GM12865 (cell line): Measurements from ENCODE around the gene UNC13A.

Experiments used
- DNase-seq: peaks from one replicate; pipeline ENCODE4 v3.0.0; 2010; ENCODE audit warnings: low read depth
- H3K4me3 ChIP-seq: 2 replicates; pipeline ENCODE4 v1.5.1; 2011; ENCODE audit warnings: mild to moderate bottlenecking, low read depth, low read length, control low read depth
- TF ChIP-seq, protein P1 (sequence below): IDR thresholded peaks from 2 replicates; pipeline ENCODE4 v1.5.1; 2011; ENCODE audit warnings: low read length, control low read depth, low read depth, inconsistent platforms; ENCODE audit not compliant: insufficient read depth; ENCODE audit errors: missing control alignments

Gene UNC13A

DNA sequence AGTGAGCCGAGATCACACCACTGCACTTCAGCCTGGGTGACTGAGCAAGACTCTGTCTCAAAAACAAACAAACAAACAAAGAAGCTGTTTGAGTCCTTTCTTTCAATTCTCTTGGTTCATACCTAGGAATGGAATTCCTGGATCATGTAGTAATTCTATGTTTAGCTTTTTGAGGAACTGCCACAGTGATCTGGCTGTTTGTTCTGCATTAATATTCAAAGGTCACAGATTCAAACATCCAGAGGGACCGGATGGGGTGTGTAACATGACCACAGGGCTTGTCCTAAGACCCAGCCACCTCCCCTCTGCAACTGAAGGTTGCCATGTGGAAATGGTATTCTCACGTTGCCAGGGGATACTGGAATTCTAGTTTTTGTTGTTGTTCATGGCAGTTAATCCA, 122.5 kb downstream of the UNC13A start:
- H3K4me3 ChIP-seq, result no peak overlapping the region
- TF ChIP-seq, protein P1, sequence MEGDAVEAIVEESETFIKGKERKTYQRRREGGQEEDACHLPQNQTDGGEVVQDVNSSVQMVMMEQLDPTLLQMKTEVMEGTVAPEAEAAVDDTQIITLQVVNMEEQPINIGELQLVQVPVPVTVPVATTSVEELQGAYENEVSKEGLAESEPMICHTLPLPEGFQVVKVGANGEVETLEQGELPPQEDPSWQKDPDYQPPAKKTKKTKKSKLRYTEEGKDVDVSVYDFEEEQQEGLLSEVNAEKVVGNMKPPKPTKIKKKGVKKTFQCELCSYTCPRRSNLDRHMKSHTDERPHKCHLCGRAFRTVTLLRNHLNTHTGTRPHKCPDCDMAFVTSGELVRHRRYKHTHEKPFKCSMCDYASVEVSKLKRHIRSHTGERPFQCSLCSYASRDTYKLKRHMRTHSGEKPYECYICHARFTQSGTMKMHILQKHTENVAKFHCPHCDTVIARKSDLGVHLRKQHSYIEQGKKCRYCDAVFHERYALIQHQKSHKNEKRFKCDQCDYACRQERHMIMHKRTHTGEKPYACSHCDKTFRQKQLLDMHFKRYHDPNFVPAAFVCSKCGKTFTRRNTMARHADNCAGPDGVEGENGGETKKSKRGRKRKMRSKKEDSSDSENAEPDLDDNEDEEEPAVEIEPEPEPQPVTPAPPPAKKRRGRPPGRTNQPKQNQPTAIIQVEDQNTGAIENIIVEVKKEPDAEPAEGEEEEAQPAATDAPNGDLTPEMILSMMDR, result no peak
- no peak for DNase-seq

DNA sequence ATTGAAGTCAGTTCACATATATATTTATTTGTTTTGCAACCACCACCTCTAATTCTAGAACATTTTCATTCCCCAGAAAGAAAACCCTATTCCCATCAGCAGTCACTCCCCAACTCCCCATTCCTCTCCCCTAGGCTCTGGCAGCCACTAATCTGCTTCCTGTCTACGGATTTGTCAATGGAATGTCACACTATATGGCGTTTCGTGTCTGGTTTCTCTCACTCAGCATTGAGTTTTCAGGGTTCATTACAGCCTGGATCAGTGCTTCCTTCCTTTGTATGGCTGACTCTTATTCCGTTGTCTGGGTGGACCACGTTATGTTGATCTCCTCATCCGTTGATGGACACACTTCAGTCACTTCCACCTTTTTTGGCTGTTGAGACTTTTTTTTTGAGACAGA, 123.4 kb downstream of the UNC13A start:
- TF ChIP-seq, protein P1, result no peak
- no peak overlapping the region for H3K4me3 ChIP-seq
- no peak for DNase-seq

DNA sequence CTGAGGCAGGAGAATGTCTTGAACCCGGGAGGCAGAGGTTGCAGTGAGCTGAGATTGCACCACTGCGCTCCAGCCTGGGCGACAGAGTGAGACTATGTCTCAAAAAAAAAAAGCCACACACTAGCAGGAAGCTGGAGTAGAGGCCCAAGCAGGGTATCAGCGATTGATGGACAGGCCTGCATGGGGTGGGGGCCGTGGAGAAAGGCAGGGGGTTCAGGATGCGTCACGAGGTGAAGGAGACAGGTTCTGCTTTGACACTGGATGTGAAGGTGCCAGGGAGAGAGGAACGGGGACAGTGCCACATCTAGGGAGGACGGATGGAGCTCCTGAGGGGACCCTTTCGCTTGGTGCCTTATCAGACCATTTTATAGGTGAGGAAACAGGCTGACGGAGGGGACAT, 125.6 kb downstream of the UNC13A start:
- DNase-seq, result no peak
- TF ChIP-seq, protein P1, result no peak
- no peak overlapping the region for H3K4me3 ChIP-seq

DNA sequence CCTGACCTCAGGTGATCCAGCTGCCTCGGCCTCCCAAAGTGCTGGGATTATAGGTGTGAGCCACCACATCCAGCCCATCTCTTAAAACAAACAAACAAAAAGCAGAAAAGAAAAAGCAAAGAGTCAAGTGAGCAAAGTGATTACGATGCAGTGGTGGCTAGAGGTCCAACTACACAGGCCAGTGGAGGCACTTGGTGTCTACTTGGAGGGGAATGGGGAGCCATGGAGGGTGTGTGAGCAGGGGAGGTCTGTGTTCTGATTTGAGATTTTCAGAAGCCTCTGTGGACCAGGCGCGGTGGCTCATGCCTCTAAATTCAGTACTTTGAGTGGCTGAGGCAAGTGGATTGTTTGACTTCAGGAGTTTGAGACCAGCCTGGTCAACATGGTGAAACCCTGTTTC, 126.1 kb downstream of the UNC13A start:
- TF ChIP-seq, protein P1, result no peak

DNA sequence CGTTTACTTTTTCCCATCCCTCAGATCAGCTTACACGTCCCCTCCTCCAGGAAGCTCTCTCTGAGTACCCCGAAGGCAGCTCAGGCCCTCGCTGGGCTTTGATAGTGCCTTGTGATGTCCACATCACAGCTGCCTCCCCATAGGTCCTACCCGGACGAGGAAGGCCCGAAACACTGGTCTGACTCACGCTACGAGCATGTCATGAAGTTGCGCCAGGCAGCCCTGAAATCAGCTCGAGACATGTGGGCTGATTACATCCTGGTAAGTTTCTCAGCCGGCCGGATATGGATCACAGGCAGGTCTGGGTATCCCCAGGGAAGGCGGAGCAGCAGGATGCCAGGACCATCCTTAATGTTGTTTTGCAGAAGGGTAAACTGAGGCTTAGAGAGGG, 128.0 kb downstream of the UNC13A start:
- TF ChIP-seq, protein P1, result no peak
- no peak overlapping the region for H3K4me3 ChIP-seq
- no peak for DNase-seq

More for the DNA sequence above, 126.1 kb downstream of the UNC13A start:
- no peak overlapping the region for H3K4me3 ChIP-seq
- no peak for DNase-seq

DNA sequence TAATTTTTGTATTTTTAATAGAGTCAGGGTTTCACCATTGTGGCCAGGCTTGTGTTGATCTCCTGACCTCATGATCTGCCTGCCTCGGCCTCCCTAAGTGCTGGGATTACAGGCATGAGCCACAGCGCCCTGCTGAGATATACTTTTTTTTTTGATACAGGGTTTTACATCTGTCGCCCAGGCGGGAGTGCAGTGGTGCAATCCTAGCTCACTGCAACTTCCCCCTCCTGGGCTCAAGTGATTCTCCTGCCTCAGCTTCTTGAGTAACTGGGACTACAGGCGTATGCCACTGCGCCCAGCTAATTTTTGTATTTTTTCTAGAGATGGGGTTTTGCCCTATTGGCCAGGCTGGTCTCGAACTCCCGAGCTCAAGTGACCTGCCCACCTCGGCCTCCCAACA, 130.7 kb downstream of the UNC13A start:
- TF ChIP-seq, protein P1, result no peak
- H3K4me3 ChIP-seq, result no peak overlapping the region
- DNase-seq, result no peak

DNA sequence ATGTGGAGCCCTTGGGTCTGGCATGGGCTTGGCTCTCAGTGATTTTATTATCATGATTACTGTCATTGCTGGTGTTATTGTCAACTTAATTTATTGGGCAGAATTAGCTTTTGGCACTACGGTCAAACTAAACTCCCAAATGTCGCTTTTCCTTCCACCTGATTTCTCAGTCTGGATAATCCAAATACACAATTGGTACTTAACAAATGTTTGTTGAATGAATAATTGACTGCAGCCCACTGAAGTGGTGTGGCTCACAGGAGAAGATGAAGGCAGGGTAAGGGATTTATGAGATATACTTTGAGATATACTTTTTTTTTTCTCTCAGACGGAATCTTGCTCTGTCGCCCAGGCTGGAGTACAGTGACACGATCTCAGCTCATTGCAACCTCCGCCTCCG, 131.2 kb downstream of the UNC13A start:
- no peak for DNase-seq
- H3K4me3 ChIP-seq, result peak overlapping the region; percentile 68
- TF ChIP-seq, protein P1, result no peak
